GM18498 (cell line): Measurements from ENCODE around the gene MPZL1.
"Not testable (repeated sequence)": the region's sequence is repeated elsewhere in the genome, so short reads cannot be mapped to it uniquely, and the experiment has no call there.

Experiments
- ATAC-seq: cut with Tn5 transposase; IDR thresholded peaks from one replicate; pipeline ENCODE4 v1.9.1; 2021; ENCODE audit warnings: mild to moderate bottlenecking, moderate library complexity; ENCODE audit not compliant: unreplicated experiment

The MPZL1 gene

GRCh38 chr1:167717351-167717750 lies 4.4 kb upstream of the MPZL1 start:
- no peak for ATAC-seq

GRCh38 chr1:167718914-167719691 lies 2.7 kb upstream of the MPZL1 start:
- no peak for ATAC-seq

- ATAC-seq, result not testable (repeated sequence)
Measured at GRCh38 chr1:167719715-167720421, 1.9 kb upstream of the MPZL1 start.

GRCh38 chr1:167720965-167721616 lies 691 bp upstream of the MPZL1 start:
- peak; percentile 1 for ATAC-seq

- peak; percentile 42 for ATAC-seq
Measured at GRCh38 chr1:167722152-167722869, 529 bp downstream of the MPZL1 start.

- ATAC-seq, result no peak
Measured at GRCh38 chr1:167722870-167723251, 1.1 kb downstream of the MPZL1 start.

GRCh38 chr1:167723707-167724323 lies 2.0 kb downstream of the MPZL1 start:
- no peak for ATAC-seq

GRCh38 chr1:167726008-167726407 lies 4.2 kb downstream of the MPZL1 start:
- no peak for ATAC-seq

- no peak for ATAC-seq
Measured at GRCh38 chr1:167728818-167729410, 7.1 kb downstream of the MPZL1 start.

- ATAC-seq, result no peak
Measured at GRCh38 chr1:167734227-167734626, 12.4 kb downstream of the MPZL1 start.

- no peak for ATAC-seq
Measured at GRCh38 chr1:167734841-167735240, 13.1 kb downstream of the MPZL1 start.

- no peak for ATAC-seq
Measured at GRCh38 chr1:167737169-167737568, 15.4 kb downstream of the MPZL1 start.

- ATAC-seq, result no peak
Measured at GRCh38 chr1:167738158-167738557, 16.4 kb downstream of the MPZL1 start.

- no peak for ATAC-seq
Measured at GRCh38 chr1:167739752-167740151, 18.0 kb downstream of the MPZL1 start.

GRCh38 chr1:167741103-167741502 lies 19.3 kb downstream of the MPZL1 start:
- ATAC-seq, result not testable (repeated sequence)

- not testable (repeated sequence) for ATAC-seq
Measured at GRCh38 chr1:167742392-167743057, 20.7 kb downstream of the MPZL1 start.

- no peak for ATAC-seq
Measured at GRCh38 chr1:167744901-167745300, 23.1 kb downstream of the MPZL1 start.

GRCh38 chr1:167746013-167746672 lies 24.4 kb downstream of the MPZL1 start:
- no peak for ATAC-seq

GRCh38 chr1:167746988-167747655 lies 25.3 kb downstream of the MPZL1 start:
- ATAC-seq, result no peak
